ENCODE measurements around the gene CPD. TPM values are rescaled to one million over a fixed set of nuclear protein-coding genes. Genes with fewer than 3 reads are reported as not detected.

CPD gene
- total and polyA plus RNA-seq, 2 of the 13 experiments (the other 11 are each of a cell fraction or from before 2014, with no cell fraction given) = 46.1 to 72.3 TPM

- TF ChIP-seq ZNF512B (CRISPR knock-in tag; IDR thresholded peaks at IDR 0.05; ENCODE audit: borderline replicate concordance) = 0 out of 2 replicates have a peak, but pooled peaks have one; percentile 45
- peak; percentile 89 for TF ChIP-seq BCL6 (CRISPR knock-in tag; IDR thresholded peaks at IDR 0.05)
- 0 out of 2 replicates have a peak, but pooled peaks have one; percentile 26 for TF ChIP-seq ARID2 (CRISPR knock-in tag; IDR thresholded peaks at IDR 0.05; ENCODE audit: borderline replicate concordance)
- no peak for TF ChIP-seq ONECUT2 (CRISPR knock-in tag; IDR thresholded peaks at IDR 0.05)
- peak; percentile 67; the same call in 1 of the 2 replicates for TF ChIP-seq ZKSCAN8 (CRISPR knock-in tag; IDR thresholded peaks at IDR 0.05; ENCODE audit: borderline replicate concordance)
- no peak for TF ChIP-seq GLI4 (CRISPR knock-in tag; IDR thresholded peaks at IDR 0.05; ENCODE audit: borderline replicate concordance)
- TF ChIP-seq TAF1 (CRISPR knock-in tag; IDR thresholded peaks at IDR 0.05) = peak; percentile 52; the same call in 1 of the 2 replicates
- no peak for TF ChIP-seq TRIM24 (CRISPR knock-in tag; IDR thresholded peaks at IDR 0.05)
- TF ChIP-seq TCF7 (IDR thresholded peaks at IDR 0.05; ENCODE audit: low read depth) = peak; percentile 74
- no peak for TF ChIP-seq ZNF605 (CRISPR knock-in tag; IDR thresholded peaks at IDR 0.05)
- no peak for TF ChIP-seq ZSCAN12 (CRISPR knock-in tag; IDR thresholded peaks at IDR 0.05)
- no peak for TF ChIP-seq FOXA1 (IDR thresholded peaks at IDR 0.05)
- TF ChIP-seq FOXA1 (CRISPR knock-in tag; IDR thresholded peaks at IDR 0.05) = peak; percentile 90
- peak; percentile 11; the same call in 1 of the 2 replicates for TF ChIP-seq THRA (CRISPR knock-in tag; IDR thresholded peaks at IDR 0.05; ENCODE audit: borderline replicate concordance)
- 0 out of 2 replicates have a peak, but pooled peaks have one; percentile 53 for TF ChIP-seq TFAP4 (IDR thresholded peaks at IDR 0.05; ENCODE audit: borderline replicate concordance, low read depth)
- TF ChIP-seq ZNF136 (CRISPR knock-in tag; IDR thresholded peaks at IDR 0.05; ENCODE audit: low read depth) = no peak
- no peak for TF ChIP-seq ATF2 (CRISPR knock-in tag; IDR thresholded peaks at IDR 0.05)
- peak; percentile 64 for TF ChIP-seq THAP11 (CRISPR knock-in tag; IDR thresholded peaks at IDR 0.05)
- TF ChIP-seq FOXP1 (IDR thresholded peaks at IDR 0.05) = no peak
- TF ChIP-seq FOXP1 (CRISPR knock-in tag; IDR thresholded peaks at IDR 0.05) = peak; percentile 87
- peak; percentile 65; the same call in 1 of the 2 replicates for TF ChIP-seq CREM (IDR thresholded peaks at IDR 0.05)
- TF ChIP-seq CREM (CRISPR knock-in tag; IDR thresholded peaks at IDR 0.05) = no peak
- 0 out of 2 replicates have a peak, but pooled peaks have one; percentile 22 for TF ChIP-seq ZNF317 (CRISPR knock-in tag; IDR thresholded peaks at IDR 0.05)
- TF ChIP-seq RCOR2 (CRISPR knock-in tag; IDR thresholded peaks at IDR 0.05) = peak; percentile 55; the same call in 1 of the 2 replicates
- TF ChIP-seq NR0B2 (CRISPR knock-in tag; IDR thresholded peaks at IDR 0.05) = no peak
Observed at GRCh38 chr17:30376621-30377452, 1.9 kb upstream of the CPD start (continued).
